Inferior parietal cortex (tissue), 1 donor: Measurements from ENCODE around the gene MAP4.
"Not testable (repeated sequence)": the region's sequence is repeated elsewhere in the genome, so short reads cannot be mapped to it uniquely, and the experiment has no call there.

Experiments
- DNase-seq: peaks from one replicate; pipeline ENCODE4 v3.0.0-alpha.2; 2016; ENCODE audit errors: extremely low spot score

The MAP4 gene

DNA sequence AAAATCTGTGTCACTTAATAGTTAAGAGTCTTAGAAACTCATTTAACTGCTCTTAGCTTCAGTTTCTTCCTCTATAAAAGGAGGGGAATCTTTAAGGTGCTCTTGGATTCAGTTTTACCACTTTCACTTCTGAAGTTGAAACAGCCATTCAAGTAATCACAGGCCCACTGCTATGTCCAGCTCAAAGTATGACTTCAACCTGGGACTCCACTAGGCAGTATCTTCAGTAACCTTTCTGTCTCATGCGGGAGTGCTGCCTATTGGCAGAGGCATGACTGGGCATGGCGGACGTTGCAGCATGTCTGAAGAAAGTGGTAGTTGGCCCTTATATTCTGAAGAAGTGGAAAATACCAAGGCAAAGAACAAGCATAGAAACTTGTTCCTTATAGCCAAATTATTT lies 121.0 kb downstream of the MAP4 start:
- no peak for DNase-seq

GRCh38 chr3:47892286-47893040 lies 123.8 kb downstream of the MAP4 start:
- DNase-seq: peak; percentile 59

DNA sequence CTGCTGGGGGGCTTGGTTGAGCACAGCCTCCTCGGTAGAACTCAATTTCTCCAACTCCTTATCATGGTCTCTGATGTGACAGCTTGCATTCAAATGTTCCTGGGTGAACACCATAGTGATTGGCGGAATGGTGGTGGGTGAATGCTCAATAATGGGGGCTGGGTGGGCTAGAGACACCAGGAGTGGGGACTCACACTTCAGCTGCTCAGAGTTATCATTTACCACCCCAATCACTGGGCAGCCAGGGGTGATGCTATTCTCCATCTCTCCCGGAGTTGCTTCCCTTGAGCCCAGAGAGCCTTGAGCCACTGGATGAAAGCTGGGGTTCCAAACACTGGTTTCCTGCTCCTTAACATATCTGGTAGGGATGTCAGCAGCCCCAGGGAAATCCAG lies 124.6 kb downstream of the MAP4 start:
- no peak for DNase-seq

DNA sequence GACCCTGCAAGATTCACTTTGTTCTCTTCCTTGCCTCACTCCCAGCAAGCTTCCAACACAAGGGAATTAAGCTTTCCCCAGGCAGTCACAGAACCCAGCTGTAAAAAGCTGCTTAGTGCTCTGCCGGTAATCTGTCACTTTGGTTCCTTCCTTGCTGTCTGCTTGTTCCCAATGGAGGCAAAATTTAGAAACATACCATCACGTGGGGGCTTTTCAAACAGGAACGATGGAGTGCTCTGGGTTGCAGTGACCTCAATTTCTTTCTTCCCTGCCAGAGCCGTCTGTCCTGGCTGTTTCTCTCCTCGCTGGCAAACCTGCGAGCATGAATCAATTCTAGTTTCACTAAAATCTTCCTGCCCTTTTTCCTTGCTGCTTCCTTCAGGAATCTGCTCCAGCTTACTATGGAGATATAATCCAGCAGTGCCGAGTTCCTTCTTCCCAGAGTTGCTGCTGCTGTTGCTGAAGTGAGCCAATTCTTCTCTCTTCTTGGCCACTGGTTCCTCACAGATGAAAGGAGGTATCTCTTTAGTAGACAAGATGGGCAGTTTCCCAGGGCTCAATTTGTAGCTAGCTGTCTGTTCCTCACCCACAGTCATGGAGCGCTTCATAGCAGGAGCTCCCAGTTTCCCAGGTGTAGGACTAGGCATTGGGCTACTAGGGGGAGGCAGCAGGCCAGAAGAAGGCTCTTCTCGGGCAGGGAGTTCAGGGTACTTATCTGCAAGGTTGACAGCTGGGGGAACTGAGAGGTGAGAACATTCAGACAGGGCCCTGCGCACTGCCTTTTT lies 125.2 kb downstream of the MAP4 start:
- peak; percentile 65 for DNase-seq

DNA sequence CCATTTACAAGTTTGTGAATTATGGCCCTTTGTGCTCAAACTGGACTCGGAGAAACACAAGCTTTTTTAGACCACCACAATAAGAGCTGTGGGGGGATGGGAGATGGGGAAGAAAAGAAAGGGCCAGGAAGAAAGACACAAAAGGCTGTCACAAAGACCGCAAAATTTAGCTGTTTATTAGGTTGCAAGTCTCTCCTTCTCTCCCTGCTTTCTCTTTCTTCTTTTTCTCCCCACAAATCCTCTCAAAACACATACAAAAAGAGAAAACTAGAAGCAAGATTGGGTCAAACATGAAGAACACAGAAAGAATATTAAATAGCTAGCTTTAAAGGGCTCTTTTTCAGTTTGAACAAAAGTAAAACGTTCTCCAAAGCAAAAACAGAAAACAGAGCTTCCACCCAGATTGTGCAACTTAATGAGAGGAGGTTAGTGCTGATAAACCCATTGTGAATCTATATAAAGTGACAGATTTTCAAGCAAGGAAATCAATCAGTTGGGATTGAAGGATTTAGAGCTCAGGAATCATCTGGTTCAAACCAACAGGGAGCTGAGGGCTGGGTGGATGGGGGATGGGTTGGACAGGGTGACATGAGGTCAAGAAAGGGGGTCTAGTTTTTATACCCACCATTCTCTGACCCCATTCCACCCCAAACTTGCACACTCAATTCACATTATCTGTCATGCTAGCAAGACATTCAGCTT lies 125.9 kb downstream of the MAP4 start:
- no peak for DNase-seq

DNA sequence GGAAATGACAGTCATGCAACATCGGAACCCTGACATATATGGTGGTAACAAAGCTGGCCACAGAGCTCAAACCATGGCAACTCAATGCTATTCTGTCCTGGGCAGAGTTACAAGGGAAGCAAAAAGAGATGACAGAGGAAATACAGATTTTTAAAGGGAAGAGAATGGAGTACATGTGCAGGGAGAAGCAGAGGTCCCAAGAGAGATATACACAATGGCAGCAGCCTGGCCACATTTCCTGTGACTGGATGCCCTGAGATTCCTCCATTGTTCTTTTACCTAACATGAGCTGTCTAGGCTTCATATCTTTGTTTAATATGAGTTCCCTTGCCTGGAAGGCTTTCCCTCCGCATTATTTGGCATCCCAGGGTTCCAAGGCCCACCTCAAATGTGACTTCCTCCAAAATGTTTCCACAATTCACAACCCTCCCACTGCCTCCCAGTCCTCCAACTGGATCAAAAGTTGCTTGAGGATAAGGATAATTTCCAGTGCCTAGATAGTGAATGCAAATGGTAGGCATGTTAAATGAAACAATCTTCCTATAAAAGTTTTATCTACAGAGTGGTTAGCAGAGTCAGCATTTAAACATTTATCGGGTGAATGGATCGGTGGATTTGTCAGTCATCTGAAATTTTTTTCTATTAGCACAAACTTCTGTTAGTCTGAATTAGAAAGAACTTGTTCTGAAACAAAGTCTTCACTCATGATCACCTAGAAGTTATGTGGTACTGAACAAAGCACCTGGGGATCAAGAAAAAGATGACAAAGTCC lies 127.0 kb downstream of the MAP4 start:
- no peak for DNase-seq

GRCh38 chr3:47887991-47888390 lies 128.2 kb downstream of the MAP4 start:
- not testable (repeated sequence) for DNase-seq

DNA sequence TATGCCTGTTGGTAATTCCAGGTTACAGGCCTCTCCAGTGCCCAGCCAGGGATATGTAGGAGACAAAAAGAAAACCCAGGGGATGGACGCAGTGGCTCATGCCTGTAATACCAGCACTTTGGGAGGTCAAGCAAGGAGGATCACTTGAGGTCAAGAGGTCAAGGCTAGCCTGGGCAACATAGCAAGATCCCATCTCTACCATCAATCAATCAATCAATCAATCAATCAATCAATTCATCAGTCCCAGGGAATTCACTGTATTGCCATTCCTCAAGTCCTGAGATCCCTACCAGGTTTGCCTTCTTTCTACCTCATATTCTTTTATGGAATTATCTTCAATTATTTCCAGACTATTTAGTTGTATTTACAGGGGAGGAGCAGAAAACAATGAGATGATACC lies 131.0 kb downstream of the MAP4 start:
- no peak for DNase-seq

DNA sequence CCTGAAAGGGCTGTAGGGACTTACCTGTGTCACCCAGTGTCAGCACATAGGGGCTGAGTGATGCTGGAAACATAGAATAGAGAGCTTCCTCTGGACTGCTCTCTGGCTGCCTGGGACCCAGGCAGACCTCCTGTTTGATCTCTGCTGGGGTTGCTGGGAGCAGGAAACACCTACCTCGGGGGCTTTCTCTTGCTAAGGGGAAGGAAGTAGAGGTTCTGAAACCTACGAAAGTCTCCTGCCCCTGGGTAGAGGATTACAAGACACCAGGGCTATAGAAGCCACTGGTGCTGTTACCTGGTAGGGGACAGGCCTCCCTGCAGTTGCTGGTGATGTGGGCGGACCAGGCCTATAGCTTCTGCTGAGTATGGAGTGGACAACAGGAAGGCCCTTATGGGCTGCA lies 131.6 kb downstream of the MAP4 start:
- DNase-seq: no peak

DNA sequence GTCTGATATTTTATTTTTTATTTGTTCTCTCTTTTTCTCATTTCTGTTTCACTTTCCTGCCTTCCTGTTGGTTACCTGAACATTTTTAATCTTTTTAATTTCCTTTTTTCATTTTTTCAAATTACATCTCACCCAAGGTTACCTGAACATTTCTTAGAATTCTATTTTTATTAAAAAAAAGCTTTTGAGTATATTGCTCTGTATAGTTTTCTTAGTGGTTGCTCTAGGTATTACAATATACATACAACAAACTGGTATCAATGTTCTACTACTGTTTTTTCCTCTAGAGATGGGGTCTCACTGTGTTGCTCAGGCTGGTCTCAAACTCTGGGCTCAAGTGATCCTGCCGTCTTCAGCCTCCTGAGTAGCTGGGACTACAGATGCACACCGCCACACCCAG lies 133.9 kb downstream of the MAP4 start:
- no peak for DNase-seq

DNA sequence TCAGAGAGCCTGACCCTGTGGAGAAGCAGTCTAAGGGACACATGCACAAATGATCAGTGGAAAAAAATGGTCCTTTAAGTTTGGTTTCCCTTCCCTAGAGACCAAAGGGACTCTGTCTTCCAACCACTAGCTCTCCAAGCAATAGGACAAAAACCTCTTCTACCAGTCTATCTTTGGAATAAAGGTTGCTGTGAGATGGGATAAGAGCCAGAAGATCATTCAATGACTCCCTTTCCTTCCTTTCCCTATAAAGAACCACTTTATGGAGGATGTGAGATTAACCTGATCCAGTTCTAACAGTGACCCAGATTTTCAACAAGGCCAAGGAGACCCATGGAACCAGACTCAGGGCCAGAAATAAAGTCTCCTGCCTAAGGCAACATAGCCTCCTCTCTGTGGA lies 138.5 kb downstream of the MAP4 start:
- DNase-seq: no peak

DNA sequence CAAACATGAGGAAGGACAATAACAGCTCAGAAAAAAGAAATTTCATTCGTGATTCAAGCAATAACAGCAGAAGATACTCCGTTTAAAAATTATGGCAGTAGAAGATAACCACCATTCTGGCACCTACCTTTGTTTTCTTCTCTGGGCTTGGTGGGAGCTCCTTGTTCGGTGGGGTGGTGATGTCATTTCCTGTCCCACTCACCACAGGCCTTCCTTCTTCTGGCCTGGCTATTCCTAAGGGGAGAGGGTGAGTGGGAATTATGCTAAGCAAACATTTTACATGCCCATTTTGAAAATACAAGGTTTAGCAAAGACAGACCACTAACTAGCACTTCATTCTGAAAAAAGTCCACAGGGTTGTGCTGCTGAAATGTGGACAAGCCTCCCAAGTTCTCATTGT lies 138.9 kb downstream of the MAP4 start:
- DNase-seq: no peak

GRCh38 chr3:47874913-47875312 lies 141.3 kb downstream of the MAP4 start:
- DNase-seq: no peak

DNA sequence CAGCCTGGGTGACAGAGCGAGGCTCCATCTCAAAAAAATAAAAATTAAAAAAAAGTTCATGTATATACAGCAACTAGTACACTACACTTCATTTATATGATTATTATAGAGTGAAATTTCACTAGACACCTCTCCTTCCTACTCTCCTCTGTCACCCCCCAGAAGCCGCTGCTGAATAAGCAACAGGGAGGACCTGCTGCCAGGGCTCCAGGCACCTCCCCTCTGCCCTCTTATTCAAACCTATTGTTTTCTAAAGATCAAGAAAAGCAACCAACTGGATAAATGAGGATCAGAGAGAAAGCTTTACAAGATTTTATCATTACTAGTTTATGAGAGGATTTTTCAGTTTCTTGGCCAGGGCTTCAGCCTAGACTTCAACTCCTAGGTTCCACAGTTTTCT lies 141.8 kb downstream of the MAP4 start:
- no peak for DNase-seq

DNA sequence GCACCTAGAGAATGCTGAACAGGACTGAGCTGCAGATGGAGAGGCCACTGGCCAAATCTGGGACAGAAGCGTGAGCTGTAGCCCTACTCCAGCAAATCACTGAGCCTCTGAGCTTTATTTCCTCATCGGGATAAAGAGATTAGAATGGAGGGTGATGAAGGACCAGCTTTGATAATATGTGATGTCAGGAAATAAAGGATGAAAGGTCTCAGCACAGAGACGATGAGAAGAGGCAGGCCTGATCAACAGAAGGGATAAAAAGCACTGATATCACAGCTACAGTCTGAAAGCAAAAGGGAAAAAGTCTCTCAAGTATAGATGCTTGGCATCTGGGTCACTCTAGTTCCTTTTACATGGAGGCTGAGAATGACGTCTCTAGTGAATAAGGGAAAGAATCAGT lies 143.3 kb downstream of the MAP4 start:
- no peak for DNase-seq

DNA sequence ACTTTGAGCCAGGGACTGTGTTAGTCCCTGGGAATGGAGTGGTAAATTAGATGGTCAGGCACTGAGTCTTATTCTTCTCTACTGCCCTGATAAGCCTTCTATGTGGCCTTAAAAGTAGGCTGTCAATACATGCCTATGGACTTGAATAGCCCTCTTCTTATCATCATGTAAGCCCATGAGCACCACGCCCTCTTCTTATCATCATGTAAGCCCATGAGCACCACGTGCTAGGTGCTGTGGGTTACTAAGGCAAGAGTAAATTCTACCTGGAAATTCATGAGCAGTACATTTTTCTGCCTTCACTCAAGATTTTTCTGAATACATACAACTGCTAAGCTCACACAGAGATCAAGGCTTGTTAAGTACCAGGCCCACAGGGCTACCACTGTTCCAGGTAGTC lies 144.8 kb downstream of the MAP4 start:
- DNase-seq: no peak

DNA sequence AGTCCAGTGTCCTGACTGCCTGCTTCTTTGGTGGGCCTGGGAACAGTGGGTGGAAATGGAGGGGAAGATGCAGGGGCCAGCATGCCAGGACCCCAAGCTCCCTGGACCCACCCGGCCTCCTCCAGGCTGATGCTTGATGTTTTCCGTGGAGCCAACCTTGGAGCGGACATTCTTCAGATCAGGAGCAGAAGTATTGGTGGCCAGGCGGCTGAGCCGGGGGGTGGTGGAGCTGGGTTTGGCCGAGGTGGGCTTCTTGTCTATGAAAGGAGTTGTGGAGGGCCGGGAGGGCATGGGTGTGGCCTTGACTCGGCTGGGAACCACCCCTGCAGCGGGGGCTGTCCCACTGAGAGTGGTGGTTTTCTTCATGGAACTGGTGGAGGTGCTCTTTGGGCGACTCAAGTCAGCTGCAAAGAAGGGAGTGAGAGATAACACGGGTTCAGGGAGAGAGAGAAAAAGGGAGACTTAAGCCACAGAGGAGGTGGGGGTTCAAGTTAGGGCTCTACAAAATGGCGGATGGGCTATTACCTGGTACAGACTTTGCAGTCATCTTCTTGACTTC lies 145.4 kb downstream of the MAP4 start:
- DNase-seq: no peak

DNA sequence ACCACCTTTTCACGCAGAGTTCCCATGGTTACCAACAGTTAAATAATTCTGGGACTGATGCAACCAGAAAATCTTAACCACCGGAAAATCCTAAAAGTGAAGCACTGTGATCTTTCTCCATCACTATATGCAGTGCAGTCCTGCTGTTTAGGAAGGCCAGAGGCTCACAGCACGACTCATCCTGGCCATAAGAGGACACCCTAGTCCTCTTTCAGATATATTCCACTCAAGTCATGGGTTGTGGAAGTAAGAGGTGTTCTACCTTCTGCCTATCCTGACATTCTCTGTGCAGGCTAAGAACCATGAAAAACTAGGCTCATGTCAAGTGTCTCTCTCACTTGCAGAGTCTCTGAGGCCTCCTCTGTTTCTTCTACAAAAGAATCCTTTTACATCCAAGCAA lies 146.1 kb downstream of the MAP4 start:
- no peak for DNase-seq

DNA sequence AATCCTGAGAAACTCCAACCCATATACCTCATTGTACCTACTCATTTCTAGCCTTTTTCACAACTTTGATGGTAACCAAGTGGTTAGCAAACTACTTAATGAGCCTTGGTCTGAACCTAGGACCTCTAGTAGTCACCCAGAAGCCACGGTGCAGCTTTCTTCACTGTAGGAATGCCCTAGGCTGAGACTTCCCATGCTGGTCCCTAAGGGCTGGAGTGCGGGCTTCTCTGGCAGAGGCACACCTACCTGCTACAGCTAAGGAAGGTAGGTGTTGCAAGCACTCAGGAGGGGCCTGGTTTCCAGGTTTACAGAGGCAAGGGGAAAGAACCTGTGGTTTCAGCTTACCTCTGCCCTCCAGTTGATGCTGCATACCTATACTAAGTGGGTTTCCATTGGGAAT lies 147.9 kb downstream of the MAP4 start:
- no peak for DNase-seq

GRCh38 chr3:47867451-47868044 lies 148.7 kb downstream of the MAP4 start:
- DNase-seq: no peak

DNA sequence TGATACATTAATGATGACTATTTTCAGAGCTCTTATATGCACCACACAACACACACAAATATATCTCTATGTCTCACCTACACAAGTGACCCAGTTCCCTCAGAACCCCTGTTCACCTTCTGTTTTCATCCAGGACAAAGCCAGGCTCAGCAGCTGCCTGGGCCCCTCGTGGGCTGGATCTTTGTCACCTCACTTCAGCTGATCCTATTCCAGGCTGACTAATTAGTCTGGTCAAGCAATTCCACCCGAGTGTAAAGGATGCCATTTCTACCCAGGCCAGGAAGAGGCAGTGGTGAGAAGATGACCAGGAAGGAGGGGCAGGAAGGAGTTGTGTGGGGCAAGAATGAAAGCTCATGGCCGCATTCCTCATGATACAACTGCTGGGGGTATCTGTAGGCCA lies 151.0 kb downstream of the MAP4 start:
- no peak for DNase-seq
